Measurements from ENCODE around the gene CTLA4.

The CTLA4 gene

DNA sequence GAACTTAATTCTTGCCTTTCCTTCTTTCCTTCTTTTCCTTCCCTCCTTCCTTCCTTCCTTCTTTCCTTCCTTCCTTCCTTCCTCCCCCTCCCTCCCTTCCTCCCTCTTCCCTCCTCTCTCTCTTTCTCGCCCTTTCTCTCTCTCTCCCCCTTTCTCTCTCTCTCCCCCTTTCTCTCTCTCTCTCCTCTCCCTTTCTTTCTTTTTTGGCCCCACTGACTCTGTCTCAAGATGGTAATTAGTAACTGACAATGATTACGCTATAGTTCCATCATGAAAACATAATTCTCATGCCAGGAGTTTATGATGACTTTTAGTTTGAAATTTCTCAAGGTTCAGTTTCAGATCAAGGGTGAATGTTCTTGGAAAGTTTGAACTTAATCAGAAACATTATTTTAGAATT is 14.8 kb upstream of the CTLA4 start:
- no peak for DNase-seq (ENCODE audit: extremely low spot score)
- TF ChIP-seq TARDBP (IDR thresholded peaks at IDR 0.05) (no peak), ELF4 (IDR thresholded peaks at IDR 0.05) (no peak), BHLHE40 (IDR thresholded peaks at IDR 0.05; ENCODE audit: borderline replicate concordance) (no peak), FOXM1 (IDR thresholded peaks at IDR 0.05; ENCODE audit: borderline replicate concordance) (no peak), NFRKB (IDR thresholded peaks at IDR 0.05) (no peak), SP1 (IDR thresholded peaks at IDR 0.05) (no peak), LEF1 (IDR thresholded peaks at IDR 0.05; ENCODE audit: borderline replicate concordance) (no peak), HDGF (IDR thresholded peaks at IDR 0.05; ENCODE audit: borderline replicate concordance) (no peak), ARNT (IDR thresholded peaks at IDR 0.05) (no peak), ZNF384 (IDR thresholded peaks at IDR 0.05) (no peak), CTBP1 (IDR thresholded peaks at IDR 0.05; ENCODE audit: borderline replicate concordance) (no peak), FOXA1 (IDR thresholded peaks at IDR 0.05) (no peak), L3MBTL2 (conservative IDR thresholded peaks at IDR 0.05) (no peak), SUZ12 (IDR thresholded peaks at IDR 0.05) (no peak), FOXK2 (IDR thresholded peaks at IDR 0.05) (no peak)
- TF ChIP-seq, protein P1, sequence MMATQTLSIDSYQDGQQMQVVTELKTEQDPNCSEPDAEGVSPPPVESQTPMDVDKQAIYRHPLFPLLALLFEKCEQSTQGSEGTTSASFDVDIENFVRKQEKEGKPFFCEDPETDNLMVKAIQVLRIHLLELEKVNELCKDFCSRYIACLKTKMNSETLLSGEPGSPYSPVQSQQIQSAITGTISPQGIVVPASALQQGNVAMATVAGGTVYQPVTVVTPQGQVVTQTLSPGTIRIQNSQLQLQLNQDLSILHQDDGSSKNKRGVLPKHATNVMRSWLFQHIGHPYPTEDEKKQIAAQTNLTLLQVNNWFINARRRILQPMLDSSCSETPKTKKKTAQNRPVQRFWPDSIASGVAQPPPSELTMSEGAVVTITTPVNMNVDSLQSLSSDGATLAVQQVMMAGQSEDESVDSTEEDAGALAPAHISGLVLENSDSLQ (IDR thresholded peaks at IDR 0.05), result no peak
- ChIA-PET POLR2A (no interaction called here), CTCF (no interaction called here)

DNA sequence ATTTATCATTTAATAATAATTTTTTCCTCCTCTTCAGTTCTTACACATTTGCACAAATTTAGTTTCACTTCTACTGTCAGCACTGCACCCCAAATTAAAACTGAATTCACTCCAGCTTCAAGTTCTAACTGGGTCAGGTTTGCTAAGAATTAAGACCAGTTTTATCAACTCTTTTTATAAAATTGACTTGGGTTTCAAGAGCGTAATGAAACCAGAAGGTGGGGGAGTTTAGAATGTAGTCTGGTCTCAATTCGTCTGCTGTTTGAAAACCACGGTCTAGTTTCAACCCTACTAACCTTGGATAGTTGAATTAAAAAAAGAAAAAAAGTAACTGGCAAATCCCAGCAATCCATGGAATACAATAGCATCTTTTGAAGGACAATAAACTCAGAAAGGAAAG is 14.3 kb upstream of the CTLA4 start:
- ChIA-PET CTCF (no interaction called here), POLR2A (no interaction called here)
- no peak for DNase-seq (ENCODE audit: extremely low spot score)
- TF ChIP-seq FOXM1 (IDR thresholded peaks at IDR 0.05; ENCODE audit: borderline replicate concordance), result no peak
- TF ChIP-seq CTBP1 (IDR thresholded peaks at IDR 0.05; ENCODE audit: borderline replicate concordance), result no peak
- no peak for TF ChIP-seq SP1 (IDR thresholded peaks at IDR 0.05)
- no peak for TF ChIP-seq FOXK2 (IDR thresholded peaks at IDR 0.05)
- no peak for TF ChIP-seq NFRKB (IDR thresholded peaks at IDR 0.05)
- no peak for TF ChIP-seq TARDBP (IDR thresholded peaks at IDR 0.05)
- no peak for TF ChIP-seq FOXA1 (IDR thresholded peaks at IDR 0.05)

DNA sequence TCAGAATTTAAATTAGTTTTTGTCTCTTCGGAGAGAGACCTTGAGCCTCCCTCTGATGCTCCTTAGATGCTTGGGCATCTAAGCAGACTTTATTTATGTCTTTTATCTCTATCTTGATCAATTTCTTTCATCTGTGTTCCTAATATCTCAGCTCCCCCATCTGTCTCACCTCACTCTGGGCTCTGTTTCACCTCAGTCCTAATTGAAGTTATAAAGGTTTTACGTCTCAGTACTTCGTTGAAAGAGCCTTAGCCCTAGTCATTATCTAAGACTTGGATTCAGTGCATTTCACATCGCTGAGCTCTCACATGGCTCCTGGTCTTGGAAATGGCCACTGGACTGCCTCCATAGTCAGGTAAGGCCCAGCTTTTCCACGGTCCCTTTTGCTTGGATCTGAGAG is 13.8 kb upstream of the CTLA4 start:
- CTCF ChIA-PET, result no interaction called here
- POLR2A ChIA-PET, result no interaction called here
- TF ChIP-seq CTBP1 (IDR thresholded peaks at IDR 0.05; ENCODE audit: borderline replicate concordance) (no peak), FOXM1 (IDR thresholded peaks at IDR 0.05; ENCODE audit: borderline replicate concordance) (no peak), SP1 (IDR thresholded peaks at IDR 0.05) (no peak), ELF4 (IDR thresholded peaks at IDR 0.05) (no peak), FOXA1 (IDR thresholded peaks at IDR 0.05) (no peak), L3MBTL2 (conservative IDR thresholded peaks at IDR 0.05) (no peak), NFRKB (IDR thresholded peaks at IDR 0.05) (no peak), SUZ12 (IDR thresholded peaks at IDR 0.05) (no peak), BHLHE40 (IDR thresholded peaks at IDR 0.05; ENCODE audit: borderline replicate concordance) (no peak)
- DNase-seq (ENCODE audit: extremely low spot score), result no peak

DNA sequence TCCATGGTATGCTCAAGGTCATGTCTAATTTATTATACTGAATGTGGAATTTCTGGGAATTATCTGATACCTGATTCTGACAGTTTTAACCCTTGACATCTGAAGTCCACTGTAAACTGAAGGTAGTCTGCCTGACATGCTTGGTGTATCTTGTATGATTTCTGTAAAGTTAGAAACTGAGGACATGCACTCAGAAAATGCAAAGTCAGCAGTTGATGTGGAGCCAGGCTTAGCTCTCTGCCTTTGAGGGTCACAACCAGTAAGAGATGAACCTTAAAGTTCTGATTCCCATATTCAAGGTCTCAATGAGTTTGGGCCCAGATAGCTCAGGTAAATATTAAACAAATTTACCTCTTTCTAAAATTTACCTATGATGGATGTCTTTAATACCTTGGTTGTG is 12.3 kb upstream of the CTLA4 start:
- ChIA-PET CTCF (no interaction called here), POLR2A (no interaction called here)
- DNase-seq (ENCODE audit: extremely low spot score), result no peak
- TF ChIP-seq, protein P1 (IDR thresholded peaks at IDR 0.05), result no peak
- TF ChIP-seq ELF4 (IDR thresholded peaks at IDR 0.05) (no peak), L3MBTL2 (conservative IDR thresholded peaks at IDR 0.05) (no peak), SUZ12 (IDR thresholded peaks at IDR 0.05) (no peak), TARDBP (IDR thresholded peaks at IDR 0.05) (no peak), HDGF (IDR thresholded peaks at IDR 0.05; ENCODE audit: borderline replicate concordance) (no peak), ARNT (IDR thresholded peaks at IDR 0.05) (no peak), FOXA1 (IDR thresholded peaks at IDR 0.05) (no peak), FOXK2 (IDR thresholded peaks at IDR 0.05) (no peak), ZNF384 (IDR thresholded peaks at IDR 0.05) (no peak), CTBP1 (IDR thresholded peaks at IDR 0.05; ENCODE audit: borderline replicate concordance) (no peak), SP1 (IDR thresholded peaks at IDR 0.05) (no peak), NFRKB (IDR thresholded peaks at IDR 0.05) (no peak), LEF1 (IDR thresholded peaks at IDR 0.05; ENCODE audit: borderline replicate concordance) (no peak), FOXM1 (IDR thresholded peaks at IDR 0.05; ENCODE audit: borderline replicate concordance) (no peak), BHLHE40 (IDR thresholded peaks at IDR 0.05; ENCODE audit: borderline replicate concordance) (no peak)

DNA sequence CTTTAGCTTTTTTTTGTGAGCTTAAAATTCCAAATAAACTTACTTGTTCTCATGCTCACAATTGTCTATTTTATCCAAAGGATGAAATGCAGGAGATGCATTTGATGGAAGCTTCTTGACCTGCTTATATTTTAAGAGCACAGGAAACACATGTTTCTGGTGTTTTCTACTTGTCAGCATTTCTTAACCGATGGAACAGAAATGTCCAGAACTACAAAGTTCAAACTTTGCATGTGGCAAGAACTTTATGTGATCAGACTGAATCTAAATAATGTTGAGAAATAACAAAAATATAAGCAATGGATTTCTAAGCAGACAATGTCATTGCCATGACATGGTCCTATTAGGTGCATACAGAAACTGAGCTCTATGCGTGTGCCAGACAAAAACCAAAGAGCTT is 9.9 kb upstream of the CTLA4 start:
- DNase-seq (ENCODE audit: extremely low spot score), result no peak
- ChIA-PET POLR2A (no interaction called here), CTCF (no interaction called here)
- TF ChIP-seq SP1 (IDR thresholded peaks at IDR 0.05) (no peak), LEF1 (IDR thresholded peaks at IDR 0.05; ENCODE audit: borderline replicate concordance) (no peak), L3MBTL2 (conservative IDR thresholded peaks at IDR 0.05) (no peak), ARNT (IDR thresholded peaks at IDR 0.05) (no peak), BHLHE40 (IDR thresholded peaks at IDR 0.05; ENCODE audit: borderline replicate concordance) (no peak), FOXA1 (IDR thresholded peaks at IDR 0.05) (no peak), FOXK2 (IDR thresholded peaks at IDR 0.05) (no peak), FOXM1 (IDR thresholded peaks at IDR 0.05; ENCODE audit: borderline replicate concordance) (no peak), SUZ12 (IDR thresholded peaks at IDR 0.05) (no peak), CTBP1 (IDR thresholded peaks at IDR 0.05; ENCODE audit: borderline replicate concordance) (no peak), HDGF (IDR thresholded peaks at IDR 0.05; ENCODE audit: borderline replicate concordance) (no peak), NFRKB (IDR thresholded peaks at IDR 0.05) (no peak), ELF4 (IDR thresholded peaks at IDR 0.05) (no peak), ZNF384 (IDR thresholded peaks at IDR 0.05) (no peak), TARDBP (IDR thresholded peaks at IDR 0.05) (no peak)
- TF ChIP-seq, protein P1 (IDR thresholded peaks at IDR 0.05), result no peak

DNA sequence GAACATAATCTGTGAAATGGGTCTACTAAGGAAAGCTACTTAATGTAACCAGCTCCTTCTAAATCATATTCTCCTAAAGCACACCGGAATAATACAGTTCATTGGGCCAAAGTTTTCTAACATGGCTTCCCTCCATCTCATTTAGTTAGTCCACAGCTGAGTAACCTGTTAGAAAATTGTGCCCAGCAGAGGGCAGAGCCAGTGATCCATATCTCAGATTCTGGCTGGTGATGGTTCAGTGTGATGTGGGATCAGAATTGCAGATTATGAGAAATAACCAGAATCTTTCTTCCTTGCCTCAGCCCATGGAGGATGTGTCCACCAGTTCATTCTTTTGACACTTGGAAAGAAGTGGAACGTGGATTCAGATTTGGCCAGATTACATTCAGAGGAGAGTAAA is 9.4 kb upstream of the CTLA4 start:
- ChIA-PET POLR2A (no interaction called here), CTCF (no interaction called here)
- no peak for DNase-seq (ENCODE audit: extremely low spot score)
- no peak for TF ChIP-seq TARDBP (IDR thresholded peaks at IDR 0.05)
- no peak for TF ChIP-seq ELF4 (IDR thresholded peaks at IDR 0.05)
- TF ChIP-seq FOXK2 (IDR thresholded peaks at IDR 0.05), result no peak
- TF ChIP-seq ARNT (IDR thresholded peaks at IDR 0.05), result no peak
- TF ChIP-seq L3MBTL2 (conservative IDR thresholded peaks at IDR 0.05), result no peak
- TF ChIP-seq SUZ12 (IDR thresholded peaks at IDR 0.05), result no peak
- TF ChIP-seq, protein P1 (IDR thresholded peaks at IDR 0.05), result no peak
- TF ChIP-seq BHLHE40 (IDR thresholded peaks at IDR 0.05; ENCODE audit: borderline replicate concordance), result no peak
- TF ChIP-seq NFRKB (IDR thresholded peaks at IDR 0.05), result no peak
- TF ChIP-seq LEF1 (IDR thresholded peaks at IDR 0.05; ENCODE audit: borderline replicate concordance), result no peak
- no peak for TF ChIP-seq SP1 (IDR thresholded peaks at IDR 0.05)
- TF ChIP-seq CTBP1 (IDR thresholded peaks at IDR 0.05; ENCODE audit: borderline replicate concordance), result no peak
- no peak for TF ChIP-seq HDGF (IDR thresholded peaks at IDR 0.05; ENCODE audit: borderline replicate concordance)
- no peak for TF ChIP-seq FOXM1 (IDR thresholded peaks at IDR 0.05; ENCODE audit: borderline replicate concordance)
- TF ChIP-seq ZNF384 (IDR thresholded peaks at IDR 0.05), result no peak
- no peak for TF ChIP-seq FOXA1 (IDR thresholded peaks at IDR 0.05)

All from HEK293T (cell line).